Lower leg skin (tissue), 3 donors: ENCODE measurements around the gene RASAL3.

Experiments
- CTCF ChIP-seq, 3 donors: fragments of 450-650 bp; IDR thresholded peaks; one replicate each; pipeline ENCODE4 v1.5.1; 2016; ENCODE audit warnings: antibody characterized with exemption in 3 of 3, mild to moderate bottlenecking in 3 of 3, moderate library complexity in 2 of 3
- POLR2A ChIP-seq, 2 donors: fragments of 450-650 bp; IDR thresholded peaks; one replicate each; pipeline ENCODE4 v1.6.1; 2016 to 2017; ENCODE audit warnings: antibody characterized with exemption in 2 of 2, mild to moderate bottlenecking in 1 of 2, moderate library complexity in 1 of 2

- TF ChIP-seq POLR2A (IDR thresholded peaks at IDR 0.05) (no peak), CTCF (IDR thresholded peaks at IDR 0.05) (no peak)
Observed at GRCh38 chr19:15468675-15469512, 4.5 kb upstream of the RASAL3 start.
